ENCODE measurements around the gene CNTNAP5.

Gene CNTNAP5

GRCh38 chr2:124149571-124149970 is 124.5 kb downstream of the CNTNAP5 start:
- no peak overlapping the region for H3K27ac ChIP-seq
- H3K9me3 ChIP-seq (ENCODE audit: low read depth, low read length), result no peaks in the 10 kb centered on the region
- H3K4me3 ChIP-seq, result no peak overlapping the region
- TF ChIP-seq FOXP2 (optimal IDR thresholded peaks at IDR 0.05; ENCODE audit: control extremely low read depth, extremely low read length, insufficient read depth) (no peak), EZH2 (IDR thresholded peaks at IDR 0.05) (no peak), POLR2AphosphoS5 (IDR thresholded peaks at IDR 0.05; ENCODE audit: borderline replicate concordance, low read depth, low read length) (no peak)
- no peak for DNase-seq (ENCODE audit: low read depth, low spot score)
- H3K9ac ChIP-seq (ENCODE audit: insufficient read length), result no peak overlapping the region
- no peaks in the 10 kb centered on the region for H3K36me3 ChIP-seq (ENCODE audit: insufficient read depth, low read length)

GRCh38 chr2:124151691-124152090 is 126.6 kb downstream of the CNTNAP5 start:
- Histone ChIP-seq H3K36me3 (ENCODE audit: insufficient read depth, low read length) (no peaks in the 10 kb centered on the region), H3K9ac (ENCODE audit: insufficient read length) (no peak overlapping the region), H3K9me3 (ENCODE audit: low read depth, low read length) (no peaks in the 10 kb centered on the region), H3K4me3 (no peak overlapping the region), H3K27ac (no peak overlapping the region)
- no peak for TF ChIP-seq FOXP2 (optimal IDR thresholded peaks at IDR 0.05; ENCODE audit: control extremely low read depth, extremely low read length, insufficient read depth)
- TF ChIP-seq POLR2AphosphoS5 (IDR thresholded peaks at IDR 0.05; ENCODE audit: borderline replicate concordance, low read depth, low read length), result no peak
- TF ChIP-seq EZH2 (IDR thresholded peaks at IDR 0.05), result no peak
- DNase-seq (ENCODE audit: low read depth, low spot score), result no peak

- DNase-seq (ENCODE audit: low read depth, low spot score), result no peak
- no peaks in the 10 kb centered on the region for H3K36me3 ChIP-seq (ENCODE audit: insufficient read depth, low read length)
- TF ChIP-seq POLR2AphosphoS5 (IDR thresholded peaks at IDR 0.05; ENCODE audit: borderline replicate concordance, low read depth, low read length), result no peak
- TF ChIP-seq FOXP2 (optimal IDR thresholded peaks at IDR 0.05; ENCODE audit: control extremely low read depth, extremely low read length, insufficient read depth), result no peak
- TF ChIP-seq EZH2 (IDR thresholded peaks at IDR 0.05), result no peak
- no peak overlapping the region for H3K9ac ChIP-seq (ENCODE audit: insufficient read length)
- H3K27ac ChIP-seq, result no peak overlapping the region
- H3K9me3 ChIP-seq (ENCODE audit: low read depth, low read length), result no peaks in the 10 kb centered on the region
- no peak overlapping the region for H3K4me3 ChIP-seq
These were observed 128.6 kb downstream of the CNTNAP5 start for GRCh38 chr2:124153713-124154112.

- no peak overlapping the region for H3K9ac ChIP-seq (ENCODE audit: insufficient read length)
- H3K27ac ChIP-seq, result no peak overlapping the region
- TF ChIP-seq EZH2 (IDR thresholded peaks at IDR 0.05), result no peak
- TF ChIP-seq POLR2AphosphoS5 (IDR thresholded peaks at IDR 0.05; ENCODE audit: borderline replicate concordance, low read depth, low read length), result no peak
- no peak for TF ChIP-seq FOXP2 (optimal IDR thresholded peaks at IDR 0.05; ENCODE audit: control extremely low read depth, extremely low read length, insufficient read depth)
- H3K4me3 ChIP-seq, result no peak overlapping the region
- no peaks in the 10 kb centered on the region for H3K9me3 ChIP-seq (ENCODE audit: low read depth, low read length)
- no peaks in the 10 kb centered on the region for H3K36me3 ChIP-seq (ENCODE audit: insufficient read depth, low read length)
- DNase-seq (ENCODE audit: low read depth, low spot score), result no peak
These were observed 134.1 kb downstream of the CNTNAP5 start for GRCh38 chr2:124159166-124159565.

GRCh38 chr2:124161542-124161941 is 136.5 kb downstream of the CNTNAP5 start:
- no peak overlapping the region for H3K4me3 ChIP-seq
- no peak overlapping the region for H3K27ac ChIP-seq
- H3K36me3 ChIP-seq (ENCODE audit: insufficient read depth, low read length), result no peaks in the 10 kb centered on the region
- H3K9me3 ChIP-seq (ENCODE audit: low read depth, low read length), result no peaks in the 10 kb centered on the region
- H3K9ac ChIP-seq (ENCODE audit: insufficient read length), result no peak overlapping the region
- no peak for DNase-seq (ENCODE audit: low read depth, low spot score)
- no peak for TF ChIP-seq FOXP2 (optimal IDR thresholded peaks at IDR 0.05; ENCODE audit: control extremely low read depth, extremely low read length, insufficient read depth)
- TF ChIP-seq EZH2 (IDR thresholded peaks at IDR 0.05), result no peak
- no peak for TF ChIP-seq POLR2AphosphoS5 (IDR thresholded peaks at IDR 0.05; ENCODE audit: borderline replicate concordance, low read depth, low read length)

GRCh38 chr2:124162256-124162655 is 137.2 kb downstream of the CNTNAP5 start:
- no peak for DNase-seq (ENCODE audit: low read depth, low spot score)
- Histone ChIP-seq H3K36me3 (ENCODE audit: insufficient read depth, low read length) (no peaks in the 10 kb centered on the region), H3K9me3 (ENCODE audit: low read depth, low read length) (no peaks in the 10 kb centered on the region), H3K4me3 (no peak overlapping the region), H3K27ac (no peak overlapping the region), H3K9ac (ENCODE audit: insufficient read length) (no peak overlapping the region)
- TF ChIP-seq POLR2AphosphoS5 (IDR thresholded peaks at IDR 0.05; ENCODE audit: borderline replicate concordance, low read depth, low read length), result no peak
- no peak for TF ChIP-seq EZH2 (IDR thresholded peaks at IDR 0.05)
- TF ChIP-seq FOXP2 (optimal IDR thresholded peaks at IDR 0.05; ENCODE audit: control extremely low read depth, extremely low read length, insufficient read depth), result no peak

- no peak overlapping the region for H3K9ac ChIP-seq (ENCODE audit: insufficient read length)
- no peak overlapping the region for H3K27ac ChIP-seq
- H3K36me3 ChIP-seq (ENCODE audit: insufficient read depth, low read length), result no peaks in the 10 kb centered on the region
- H3K4me3 ChIP-seq, result no peak overlapping the region
- no peak for DNase-seq (ENCODE audit: low read depth, low spot score)
- TF ChIP-seq EZH2 (IDR thresholded peaks at IDR 0.05) (no peak), POLR2AphosphoS5 (IDR thresholded peaks at IDR 0.05; ENCODE audit: borderline replicate concordance, low read depth, low read length) (no peak)
- H3K9me3 ChIP-seq (ENCODE audit: low read depth, low read length), result no peaks in the 10 kb centered on the region
These were observed 138.8 kb downstream of the CNTNAP5 start for GRCh38 chr2:124163840-124164239.

- H3K36me3 ChIP-seq (ENCODE audit: insufficient read depth, low read length), result no peaks in the 10 kb centered on the region
- H3K9me3 ChIP-seq (ENCODE audit: low read depth, low read length), result no peaks in the 10 kb centered on the region
- no peak overlapping the region for H3K27ac ChIP-seq
- TF ChIP-seq FOXP2 (optimal IDR thresholded peaks at IDR 0.05; ENCODE audit: control extremely low read depth, extremely low read length, insufficient read depth), result no peak
- TF ChIP-seq POLR2AphosphoS5 (IDR thresholded peaks at IDR 0.05; ENCODE audit: borderline replicate concordance, low read depth, low read length), result no peak
- TF ChIP-seq EZH2 (IDR thresholded peaks at IDR 0.05), result no peak
- no peak for DNase-seq (ENCODE audit: low read depth, low spot score)
- H3K9ac ChIP-seq (ENCODE audit: insufficient read length), result no peak overlapping the region
- H3K4me3 ChIP-seq, result no peak overlapping the region
These were observed 140.6 kb downstream of the CNTNAP5 start for GRCh38 chr2:124165698-124166097.

GRCh38 chr2:124171472-124172063 is 146.5 kb downstream of the CNTNAP5 start:
- DNase-seq (ENCODE audit: low read depth, low spot score), result no peak
- Histone ChIP-seq H3K27ac (no peak overlapping the region), H3K9me3 (ENCODE audit: low read depth, low read length) (no peaks in the 10 kb centered on the region), H3K4me3 (no peak overlapping the region), H3K9ac (ENCODE audit: insufficient read length) (no peak overlapping the region), H3K36me3 (ENCODE audit: insufficient read depth, low read length) (no peaks in the 10 kb centered on the region)
- TF ChIP-seq POLR2AphosphoS5 (IDR thresholded peaks at IDR 0.05; ENCODE audit: borderline replicate concordance, low read depth, low read length), result no peak
- TF ChIP-seq EZH2 (IDR thresholded peaks at IDR 0.05), result no peak
- no peak for TF ChIP-seq FOXP2 (optimal IDR thresholded peaks at IDR 0.05; ENCODE audit: control extremely low read depth, extremely low read length, insufficient read depth)
